GM23338 (cell line): ENCODE measurements around the gene HORMAD2. TPM values are rescaled to one million over a fixed set of nuclear protein-coding genes. Genes with fewer than 3 reads are reported as not detected.

Source experiments
- ATAC-seq: fragments of 200-7000 bp; cut with Tn5 transposase; 3 replicates; pipeline ENCODE4 v1.9.1; 2020
- DNase-seq: peaks from one replicate; pipeline ENCODE4 v3.0.0-alpha.2; 2015; ENCODE audit warnings: low spot score
- H2AFZ ChIP-seq: fragments of 200-600 bp; sonication (generic); 2 replicates; pipeline ENCODE4 v1.8.0; 2016; ENCODE audit warnings: antibody characterized with exemption, mild to moderate bottlenecking, moderate library complexity
- H3F3A ChIP-seq: fragments of 200-600 bp; sonication (generic); replicated peaks from 2 replicates; pipeline ENCODE4 v1.8.0; 2017; ENCODE audit warnings: antibody characterized with exemption, mixed run types, low read depth
- H3K27ac ChIP-seq: fragments of 200-600 bp; sonication (generic); 2 replicates; pipeline ENCODE4 v1.6.1; 2016; ENCODE audit warnings: low read depth
- H3K27me3 ChIP-seq: fragments of 200-600 bp; sonication (generic); 2 replicates; pipeline ENCODE4 v1.8.0; 2016; ENCODE audit warnings: mild to moderate bottlenecking, mixed run types, moderate library complexity; ENCODE audit not compliant: insufficient read depth
- H3K36me3 ChIP-seq: fragments of 200-600 bp; sonication (generic); 2 replicates; pipeline ENCODE4 v1.8.0; 2016; ENCODE audit warnings: mild to moderate bottlenecking; ENCODE audit not compliant: insufficient read depth
- H3K4me1 ChIP-seq: fragments of 200-600 bp; sonication (generic); 2 replicates; pipeline ENCODE4 v1.8.0; 2016; ENCODE audit warnings: mild to moderate bottlenecking, moderate library complexity; ENCODE audit not compliant: insufficient read depth
- H3K4me2 ChIP-seq: fragments of 200-600 bp; sonication (generic); 2 replicates; pipeline ENCODE4 v1.7.1; 2017; ENCODE audit warnings: mixed run types
- H3K4me3 ChIP-seq: fragments of 200-600 bp; sonication (generic); 2 replicates; pipeline ENCODE4 v1.6.1; 2016; ENCODE audit warnings: mixed run types
- H3K79me2 ChIP-seq: fragments of 200-600 bp; sonication (generic); replicated peaks from 2 replicates; pipeline ENCODE4 v1.8.0; 2017; ENCODE audit warnings: mild to moderate bottlenecking; ENCODE audit not compliant: insufficient read depth
- H3K9me2 ChIP-seq: fragments of 200-600 bp; sonication (generic); 2 replicates; pipeline ENCODE4 v1.8.0; 2017; ENCODE audit not compliant: insufficient read depth
- H4K20me1 ChIP-seq: fragments of 200-600 bp; sonication (generic); replicated peaks from 2 replicates; pipeline ENCODE4 v1.8.0; 2017; ENCODE audit warnings: mild to moderate bottlenecking; ENCODE audit not compliant: insufficient read depth
- H3K27ac Mint-ChIP-seq: 2 replicates; pipeline ENCODE4 v1.8.0; 2020; ENCODE audit warnings: inconsistent platforms, mild to moderate bottlenecking, moderate library complexity, mixed read lengths
- H3K27me3 Mint-ChIP-seq: 3 replicates; pipeline ENCODE4 v1.8.0; 2022; ENCODE audit warnings: low read depth, mild to moderate bottlenecking, moderate library complexity, mixed read lengths, inconsistent platforms; ENCODE audit not compliant: insufficient read depth, poor library complexity
- H3K36me3 Mint-ChIP-seq: 3 replicates; pipeline ENCODE4 v1.8.0; 2021; ENCODE audit warnings: low read depth, mild to moderate bottlenecking, inconsistent platforms, moderate library complexity, mixed read lengths
- H3K4me1 Mint-ChIP-seq: 3 replicates; pipeline ENCODE4 v1.8.0; 2020; ENCODE audit warnings: mild to moderate bottlenecking, inconsistent platforms, mixed read lengths
- H3K4me3 Mint-ChIP-seq: 3 replicates; pipeline ENCODE4 v1.8.0; 2021; ENCODE audit warnings: moderate library complexity, mild to moderate bottlenecking, inconsistent platforms, mixed read lengths
- H3K9me3 Mint-ChIP-seq: 3 replicates; pipeline ENCODE4 v1.8.0; 2020; ENCODE audit warnings: moderate library complexity, mild to moderate bottlenecking, inconsistent platforms, mixed read lengths
- CREB1 ChIP-seq: fragments of 250-450 bp; sonication (Bioruptor Pico); IDR thresholded peaks from 2 replicates; pipeline ENCODE4 v1.5.0; 2020; ENCODE audit warnings: low read depth, mild to moderate bottlenecking, moderate library complexity
- CTCF ChIP-seq, 2 experiments: fragments of 200-600 bp in 1 of 2; sonication (generic) in 1 of 2; conservative IDR thresholded peaks; 2 replicates each; pipeline versions ENCODE4 v1.5.1 to v1.6.1; 2016 to 2017; ENCODE audit warnings: antibody characterized with exemption in 2 of 2, low read depth in 2 of 2, mild to moderate bottlenecking in 2 of 2, moderate library complexity in 1 of 2
- ETS1 ChIP-seq: IDR thresholded peaks from 2 replicates; pipeline ENCODE4 v1.6.1; 2016; ENCODE audit warnings: antibody characterized with exemption
- EZH2 ChIP-seq: fragments of 200-600 bp; sonication (generic); IDR thresholded peaks from one replicate; pipeline ENCODE4 v1.8.0; 2017; ENCODE audit warnings: antibody characterized with exemption, mild to moderate bottlenecking, low read depth; ENCODE audit not compliant: unreplicated experiment
- EZH2phosphoT487 ChIP-seq: fragments of 200-600 bp; sonication (generic); IDR thresholded peaks from one replicate; pipeline ENCODE4 v1.8.1; 2018; ENCODE audit warnings: antibody characterized with exemption; ENCODE audit not compliant: unreplicated experiment
- JUNB ChIP-seq: IDR thresholded peaks from one replicate; pipeline ENCODE4 v1.6.1; 2016; ENCODE audit warnings: antibody characterized with exemption; ENCODE audit not compliant: unreplicated experiment
- NANOG ChIP-seq: IDR thresholded peaks from 2 replicates; pipeline ENCODE4 v1.6.1; 2016; ENCODE audit warnings: antibody characterized with exemption, borderline replicate concordance
- POLR2AphosphoS5 ChIP-seq: IDR thresholded peaks from 2 replicates; pipeline ENCODE4 v1.6.1; 2016; ENCODE audit warnings: antibody characterized with exemption, low read depth
- STAT1 ChIP-seq: IDR thresholded peaks from one replicate; pipeline ENCODE4 v1.6.1; 2016; ENCODE audit warnings: antibody characterized with exemption; ENCODE audit not compliant: unreplicated experiment
- ZNF114 ChIP-seq: fragments of 250-450 bp; sonication (Bioruptor Pico); IDR thresholded peaks from 2 replicates; pipeline ENCODE4 v1.5.0; 2020; ENCODE audit warnings: mild to moderate bottlenecking, moderate library complexity
- ZNF331 ChIP-seq: fragments of 250-450 bp; sonication (Bioruptor Pico); IDR thresholded peaks from 2 replicates; pipeline ENCODE4 v1.5.0; 2020; ENCODE audit warnings: low read depth, mild to moderate bottlenecking, moderate library complexity
- polyA plus RNA-seq: library from polyadenylated mRNA; unstranded; fragments of >200 nt; fragmentation: Nextera tagmentation; extraction: Ambion mirVana; gene quantifications from 2 replicates; pipeline ENCODE4 v1.2.1, GENCODE V29; 2016
- total RNA-seq: library from RNA; depleted of rRNA; stranded (reverse); fragments of >200 nt; shearing (Covaris generic); gene quantifications from 2 replicates; pipeline ENCODE4 v1.2.3, GENCODE V29; 2014
- TF ChIP-seq, protein P1 (sequence below): fragments of 250-450 bp; sonication (Bioruptor Pico); IDR thresholded peaks from 2 replicates; pipeline ENCODE4 v1.5.0; 2020; ENCODE audit warnings: mild to moderate bottlenecking, moderate library complexity
- TF ChIP-seq, protein P2 (sequence below): IDR thresholded peaks from one replicate; pipeline ENCODE4 v1.6.1; 2018; ENCODE audit warnings: antibody characterized with exemption; ENCODE audit not compliant: unreplicated experiment

The HORMAD2 gene
- total and polyA plus RNA-seq, 2 experiments from 2014 or later, result 0.40 TPM; not detected in 1

DNA sequence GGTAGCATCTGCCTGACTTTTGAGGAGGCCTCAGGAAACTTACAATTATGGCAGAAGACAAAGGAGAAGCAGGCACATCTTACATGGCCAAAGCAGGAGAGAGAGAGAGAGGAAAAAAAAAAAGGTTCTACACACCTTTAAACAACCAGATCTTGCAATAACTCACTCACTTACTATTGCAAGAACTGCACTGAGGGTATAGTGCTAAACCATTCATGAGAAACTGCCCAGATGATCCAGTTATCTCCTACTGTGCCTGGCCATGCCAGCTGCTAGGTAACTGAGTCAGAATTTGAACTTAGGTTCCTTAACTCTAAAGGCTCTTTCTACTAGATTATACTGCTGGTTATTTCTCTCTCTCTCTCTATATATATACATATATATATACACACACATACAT, 7.3 kb downstream of the HORMAD2 start:
- ATAC-seq (no peak), DNase-seq (no peak)
- TF ChIP-seq JUNB, result no peak
- no peak for TF ChIP-seq CTCF (conservative IDR thresholded peaks at IDR 0.05; ENCODE audit: low read depth in 2 of 2)
- TF ChIP-seq ZNF114 (CRISPR knock-in tag), result no peak
- TF ChIP-seq, protein P1, sequence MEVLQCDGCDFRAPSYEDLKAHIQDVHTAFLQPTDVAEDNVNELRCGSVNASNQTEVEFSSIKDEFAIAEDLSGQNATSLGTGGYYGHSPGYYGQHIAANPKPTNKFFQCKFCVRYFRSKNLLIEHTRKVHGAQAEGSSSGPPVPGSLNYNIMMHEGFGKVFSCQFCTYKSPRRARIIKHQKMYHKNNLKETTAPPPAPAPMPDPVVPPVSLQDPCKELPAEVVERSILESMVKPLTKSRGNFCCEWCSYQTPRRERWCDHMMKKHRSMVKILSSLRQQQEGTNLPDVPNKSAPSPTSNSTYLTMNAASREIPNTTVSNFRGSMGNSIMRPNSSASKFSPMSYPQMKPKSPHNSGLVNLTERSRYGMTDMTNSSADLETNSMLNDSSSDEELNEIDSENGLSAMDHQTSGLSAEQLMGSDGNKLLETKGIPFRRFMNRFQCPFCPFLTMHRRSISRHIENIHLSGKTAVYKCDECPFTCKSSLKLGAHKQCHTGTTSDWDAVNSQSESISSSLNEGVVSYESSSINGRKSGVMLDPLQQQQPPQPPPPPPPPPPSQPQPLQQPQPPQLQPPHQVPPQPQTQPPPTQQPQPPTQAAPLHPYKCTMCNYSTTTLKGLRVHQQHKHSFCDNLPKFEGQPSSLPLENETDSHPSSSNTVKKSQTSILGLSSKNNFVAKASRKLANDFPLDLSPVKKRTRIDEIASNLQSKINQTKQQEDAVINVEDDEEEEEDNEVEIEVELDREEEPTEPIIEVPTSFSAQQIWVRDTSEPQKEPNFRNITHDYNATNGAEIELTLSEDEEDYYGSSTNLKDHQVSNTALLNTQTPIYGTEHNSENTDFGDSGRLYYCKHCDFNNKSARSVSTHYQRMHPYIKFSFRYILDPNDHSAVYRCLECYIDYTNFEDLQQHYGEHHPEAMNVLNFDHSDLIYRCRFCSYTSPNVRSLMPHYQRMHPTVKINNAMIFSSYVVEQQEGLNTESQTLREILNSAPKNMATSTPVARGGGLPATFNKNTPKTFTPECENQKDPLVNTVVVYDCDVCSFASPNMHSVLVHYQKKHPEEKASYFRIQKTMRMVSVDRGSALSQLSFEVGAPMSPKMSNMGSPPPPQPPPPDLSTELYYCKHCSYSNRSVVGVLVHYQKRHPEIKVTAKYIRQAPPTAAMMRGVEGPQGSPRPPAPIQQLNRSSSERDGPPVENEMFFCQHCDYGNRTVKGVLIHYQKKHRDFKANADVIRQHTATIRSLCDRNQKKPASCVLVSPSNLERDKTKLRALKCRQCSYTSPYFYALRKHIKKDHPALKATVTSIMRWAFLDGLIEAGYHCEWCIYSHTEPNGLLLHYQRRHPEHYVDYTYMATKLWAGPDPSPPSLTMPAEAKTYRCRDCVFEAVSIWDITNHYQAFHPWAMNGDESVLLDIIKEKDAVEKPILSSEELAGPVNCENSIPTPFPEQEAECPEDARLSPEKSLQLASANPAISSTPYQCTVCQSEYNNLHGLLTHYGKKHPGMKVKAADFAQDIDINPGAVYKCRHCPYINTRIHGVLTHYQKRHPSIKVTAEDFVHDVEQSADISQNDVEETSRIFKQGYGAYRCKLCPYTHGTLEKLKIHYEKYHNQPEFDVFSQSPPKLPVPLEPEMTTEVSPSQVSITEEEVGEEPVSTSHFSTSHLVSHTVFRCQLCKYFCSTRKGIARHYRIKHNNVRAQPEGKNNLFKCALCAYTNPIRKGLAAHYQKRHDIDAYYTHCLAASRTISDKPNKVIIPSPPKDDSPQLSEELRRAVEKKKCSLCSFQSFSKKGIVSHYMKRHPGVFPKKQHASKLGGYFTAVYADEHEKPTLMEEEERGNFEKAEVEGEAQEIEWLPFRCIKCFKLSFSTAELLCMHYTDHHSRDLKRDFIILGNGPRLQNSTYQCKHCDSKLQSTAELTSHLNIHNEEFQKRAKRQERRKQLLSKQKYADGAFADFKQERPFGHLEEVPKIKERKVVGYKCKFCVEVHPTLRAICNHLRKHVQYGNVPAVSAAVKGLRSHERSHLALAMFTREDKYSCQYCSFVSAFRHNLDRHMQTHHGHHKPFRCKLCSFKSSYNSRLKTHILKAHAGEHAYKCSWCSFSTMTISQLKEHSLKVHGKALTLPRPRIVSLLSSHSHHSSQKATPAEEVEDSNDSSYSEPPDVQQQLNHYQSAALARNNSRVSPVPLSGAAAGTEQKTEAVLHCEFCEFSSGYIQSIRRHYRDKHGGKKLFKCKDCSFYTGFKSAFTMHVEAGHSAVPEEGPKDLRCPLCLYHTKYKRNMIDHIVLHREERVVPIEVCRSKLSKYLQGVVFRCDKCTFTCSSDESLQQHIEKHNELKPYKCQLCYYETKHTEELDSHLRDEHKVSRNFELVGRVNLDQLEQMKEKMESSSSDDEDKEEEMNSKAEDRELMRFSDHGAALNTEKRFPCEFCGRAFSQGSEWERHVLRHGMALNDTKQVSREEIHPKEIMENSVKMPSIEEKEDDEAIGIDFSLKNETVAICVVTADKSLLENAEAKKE (CRISPR knock-in tag), result no peak
- TF ChIP-seq, protein P2, sequence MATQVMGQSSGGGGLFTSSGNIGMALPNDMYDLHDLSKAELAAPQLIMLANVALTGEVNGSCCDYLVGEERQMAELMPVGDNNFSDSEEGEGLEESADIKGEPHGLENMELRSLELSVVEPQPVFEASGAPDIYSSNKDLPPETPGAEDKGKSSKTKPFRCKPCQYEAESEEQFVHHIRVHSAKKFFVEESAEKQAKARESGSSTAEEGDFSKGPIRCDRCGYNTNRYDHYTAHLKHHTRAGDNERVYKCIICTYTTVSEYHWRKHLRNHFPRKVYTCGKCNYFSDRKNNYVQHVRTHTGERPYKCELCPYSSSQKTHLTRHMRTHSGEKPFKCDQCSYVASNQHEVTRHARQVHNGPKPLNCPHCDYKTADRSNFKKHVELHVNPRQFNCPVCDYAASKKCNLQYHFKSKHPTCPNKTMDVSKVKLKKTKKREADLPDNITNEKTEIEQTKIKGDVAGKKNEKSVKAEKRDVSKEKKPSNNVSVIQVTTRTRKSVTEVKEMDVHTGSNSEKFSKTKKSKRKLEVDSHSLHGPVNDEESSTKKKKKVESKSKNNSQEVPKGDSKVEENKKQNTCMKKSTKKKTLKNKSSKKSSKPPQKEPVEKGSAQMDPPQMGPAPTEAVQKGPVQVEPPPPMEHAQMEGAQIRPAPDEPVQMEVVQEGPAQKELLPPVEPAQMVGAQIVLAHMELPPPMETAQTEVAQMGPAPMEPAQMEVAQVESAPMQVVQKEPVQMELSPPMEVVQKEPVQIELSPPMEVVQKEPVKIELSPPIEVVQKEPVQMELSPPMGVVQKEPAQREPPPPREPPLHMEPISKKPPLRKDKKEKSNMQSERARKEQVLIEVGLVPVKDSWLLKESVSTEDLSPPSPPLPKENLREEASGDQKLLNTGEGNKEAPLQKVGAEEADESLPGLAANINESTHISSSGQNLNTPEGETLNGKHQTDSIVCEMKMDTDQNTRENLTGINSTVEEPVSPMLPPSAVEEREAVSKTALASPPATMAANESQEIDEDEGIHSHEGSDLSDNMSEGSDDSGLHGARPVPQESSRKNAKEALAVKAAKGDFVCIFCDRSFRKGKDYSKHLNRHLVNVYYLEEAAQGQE, result no peak
- no peak for TF ChIP-seq CREB1 (CRISPR knock-in tag)
- no peak for TF ChIP-seq EZH2
- no peak for TF ChIP-seq EZH2phosphoT487
- TF ChIP-seq STAT1, result no peak
- TF ChIP-seq ZNF331 (CRISPR knock-in tag), result no peak
- TF ChIP-seq ETS1, result no peak
- TF ChIP-seq NANOG, result no peak
- TF ChIP-seq POLR2AphosphoS5, result no peak
- H3K4me1 Mint-ChIP-seq, result no peaks in the 10 kb centered on the region
- Histone ChIP-seq H3F3A (no peaks in the 10 kb centered on the region), H3K9me2 (no peaks in the 10 kb centered on the region), H3K27ac (no peak overlapping the region), H3K4me3 (no peak overlapping the region), H3K36me3 (no peaks in the 10 kb centered on the region), H3K27me3 (no peaks in the 10 kb centered on the region), H4K20me1 (no peaks in the 10 kb centered on the region), H2AFZ (no peak overlapping the region), H3K4me1 (no peaks in the 10 kb centered on the region), H3K4me2 (no peak overlapping the region), H3K79me2 (no peaks in the 10 kb centered on the region)
- no peaks in the 10 kb centered on the region for H3K27me3 Mint-ChIP-seq
- H3K4me3 Mint-ChIP-seq, result no peak overlapping the region
- no peaks in the 10 kb centered on the region; the same call in 2 of the 3 replicates for H3K36me3 Mint-ChIP-seq
- H3K9me3 Mint-ChIP-seq, result peaks cover 12% of the 10 kb centered on the region; the same call in 2 of the 3 replicates
- no peak overlapping the region for H3K27ac Mint-ChIP-seq
